OCI-LY3 (cell line): ENCODE results near the gene BEND5.

Source experiments
- H2AFZ ChIP-seq: fragments of 200-600, 300-600 bp; shearing (Covaris generic); 2 replicates; pipeline ENCODE4 v1.6.0; 2014; ENCODE audit warnings: antibody characterized with exemption, low read depth, low read length
- H3K27ac ChIP-seq: fragments of 200-600, 300-600 bp; sonication (generic); 2 replicates; pipeline ENCODE4 v1.5.1; 2014; ENCODE audit warnings: mild to moderate bottlenecking, low read length, moderate library complexity, mixed read lengths
- H3K27me3 ChIP-seq: fragments of 200-600, 300-600 bp; sonication (generic); 2 replicates; pipeline ENCODE4 v1.6.1; 2014; ENCODE audit warnings: low read depth, low read length, mixed read lengths
- H3K36me3 ChIP-seq: fragments of 200-600, 300-600 bp; sonication (generic); replicated peaks from 2 replicates; pipeline ENCODE3; 2014; ENCODE audit warnings: low read depth, low read length, mixed read lengths
- H3K4me1 ChIP-seq: fragments of 300-600, 200-600 bp; sonication (generic); 2 replicates; pipeline ENCODE4 v1.6.1; 2014; ENCODE audit warnings: low read length, mixed read lengths
- H3K4me2 ChIP-seq: fragments of 200-600, 300-600 bp; sonication (generic); 2 replicates; pipeline ENCODE4 v1.6.1; 2014; ENCODE audit warnings: low read length, mixed read lengths
- H3K4me3 ChIP-seq: fragments of 300-600, 200-600 bp; sonication (generic); 2 replicates; pipeline ENCODE4 v1.5.1; 2014; ENCODE audit warnings: antibody characterized with exemption, mild to moderate bottlenecking, low read length, moderate library complexity
- H3K79me2 ChIP-seq: fragments of 300-600, 200-600 bp; shearing (Covaris generic); 2 replicates; pipeline ENCODE4 v1.6.1; 2014; ENCODE audit warnings: mild to moderate bottlenecking, low read length, mixed read lengths
- H3K9ac ChIP-seq: fragments of 300-600, 200-600 bp; shearing (Covaris generic); 2 replicates; pipeline ENCODE4 v1.6.0; 2014; ENCODE audit warnings: mild to moderate bottlenecking, low read length, moderate library complexity
- H3K9me3 ChIP-seq: fragments of 200-600, 300-600 bp; shearing (Covaris generic); 2 replicates; pipeline ENCODE4 v1.6.1; 2014; ENCODE audit warnings: low read length, mixed read lengths; ENCODE audit not compliant: insufficient read depth
- H4K20me1 ChIP-seq: fragments of 200-600, 300-600 bp; sonication (generic); 2 replicates; pipeline ENCODE4 v1.6.1; 2016; ENCODE audit warnings: low read length, mixed read lengths; ENCODE audit not compliant: insufficient read depth
- EZH2phosphoT487 ChIP-seq: fragments of 200-600 bp; shearing (Covaris generic); IDR thresholded peaks from 2 replicates; pipeline ENCODE4 v1.6.1; 2018; ENCODE audit warnings: antibody characterized with exemption, mixed run types, low read depth
- TF ChIP-seq, protein P1 (sequence below): fragments of 200-600, 300-600 bp; sonication (generic); IDR thresholded peaks from 2 replicates; pipeline ENCODE4 v1.5.1; 2014; ENCODE audit warnings: antibody characterized with exemption, low read length, low read depth

BEND5 gene

DNA sequence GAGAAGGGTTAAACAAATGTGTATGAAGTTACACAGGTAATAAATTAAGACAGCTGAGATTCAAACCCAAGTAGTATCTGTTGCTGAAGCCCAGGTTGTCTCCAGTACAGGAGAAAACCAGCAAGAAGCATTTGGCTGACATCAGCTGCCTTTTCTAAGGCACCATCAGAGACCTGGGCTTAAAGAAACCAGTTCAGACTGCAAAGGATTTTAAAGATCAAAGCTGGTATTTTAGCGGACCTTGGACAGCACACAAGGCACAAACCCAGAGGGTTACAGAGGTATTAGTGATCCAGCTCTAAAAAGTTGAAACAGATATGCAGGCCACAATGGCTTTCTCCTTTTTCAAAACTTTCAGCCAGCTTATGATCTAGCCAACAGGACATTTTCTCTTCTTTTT, 23.4 kb downstream of the BEND5 start:
- Histone ChIP-seq H4K20me1 (0 out of 2 replicates have a peak, but pooled peaks cover 3% of the 10 kb centered on the region), H3K27ac (no peak overlapping the region), H3K27me3 (no peaks in the 10 kb centered on the region), H3K79me2 (peaks cover 41% of the 10 kb centered on the region), H3K9me3 (no peaks in the 10 kb centered on the region), H3K4me1 (peaks cover 63% of the 10 kb centered on the region), H2AFZ (no peak overlapping the region), H3K4me3 (no peak overlapping the region), H3K9ac (no peak overlapping the region), H3K36me3 (peaks cover 74% of the 10 kb centered on the region), H3K4me2 (no peak overlapping the region)
- no peak for TF ChIP-seq EZH2phosphoT487
- TF ChIP-seq, protein P1, sequence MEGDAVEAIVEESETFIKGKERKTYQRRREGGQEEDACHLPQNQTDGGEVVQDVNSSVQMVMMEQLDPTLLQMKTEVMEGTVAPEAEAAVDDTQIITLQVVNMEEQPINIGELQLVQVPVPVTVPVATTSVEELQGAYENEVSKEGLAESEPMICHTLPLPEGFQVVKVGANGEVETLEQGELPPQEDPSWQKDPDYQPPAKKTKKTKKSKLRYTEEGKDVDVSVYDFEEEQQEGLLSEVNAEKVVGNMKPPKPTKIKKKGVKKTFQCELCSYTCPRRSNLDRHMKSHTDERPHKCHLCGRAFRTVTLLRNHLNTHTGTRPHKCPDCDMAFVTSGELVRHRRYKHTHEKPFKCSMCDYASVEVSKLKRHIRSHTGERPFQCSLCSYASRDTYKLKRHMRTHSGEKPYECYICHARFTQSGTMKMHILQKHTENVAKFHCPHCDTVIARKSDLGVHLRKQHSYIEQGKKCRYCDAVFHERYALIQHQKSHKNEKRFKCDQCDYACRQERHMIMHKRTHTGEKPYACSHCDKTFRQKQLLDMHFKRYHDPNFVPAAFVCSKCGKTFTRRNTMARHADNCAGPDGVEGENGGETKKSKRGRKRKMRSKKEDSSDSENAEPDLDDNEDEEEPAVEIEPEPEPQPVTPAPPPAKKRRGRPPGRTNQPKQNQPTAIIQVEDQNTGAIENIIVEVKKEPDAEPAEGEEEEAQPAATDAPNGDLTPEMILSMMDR = no peak

DNA sequence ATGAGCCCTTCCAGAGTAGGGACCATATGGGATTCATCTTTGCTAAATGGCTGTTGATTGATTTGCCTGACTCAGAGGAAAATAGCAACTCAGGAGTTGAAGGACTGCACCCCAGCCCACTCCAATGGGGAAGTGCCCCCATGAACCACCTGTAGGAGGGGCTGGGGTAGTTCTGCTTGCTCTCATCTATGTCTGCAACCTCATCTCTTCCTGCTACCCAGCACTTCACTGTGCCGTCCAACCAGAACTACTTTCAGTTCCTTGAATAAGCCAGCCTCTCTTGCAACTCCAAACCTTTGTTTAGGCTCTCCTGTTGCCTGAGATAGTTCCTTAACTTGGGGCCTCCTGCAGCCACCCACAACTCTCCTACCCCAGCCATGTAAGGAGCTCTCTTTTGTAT, 26.6 kb downstream of the BEND5 start:
- H2AFZ ChIP-seq = no peak overlapping the region
- 0 out of 2 replicates have a peak, but pooled peaks cover 3% of the 10 kb centered on the region for H4K20me1 ChIP-seq
- peaks cover 37% of the 10 kb centered on the region for H3K79me2 ChIP-seq
- H3K9me3 ChIP-seq = no peaks in the 10 kb centered on the region
- H3K4me2 ChIP-seq = peak overlapping the region; percentile 54
- peak overlapping the region; percentile 11; the same call in 1 of the 2 replicates for H3K4me3 ChIP-seq
- no peaks in the 10 kb centered on the region for H3K27me3 ChIP-seq
- H3K36me3 ChIP-seq = peaks cover 76% of the 10 kb centered on the region
- peaks cover 33% of the 10 kb centered on the region for H3K4me1 ChIP-seq
- H3K9ac ChIP-seq = peak overlapping the region; percentile 23; the same call in 1 of the 2 replicates
- TF ChIP-seq EZH2phosphoT487 = no peak
- TF ChIP-seq, protein P1 = peak; percentile 47
- peak overlapping the region; percentile 51; the same call in 1 of the 2 replicates for H3K27ac ChIP-seq

DNA sequence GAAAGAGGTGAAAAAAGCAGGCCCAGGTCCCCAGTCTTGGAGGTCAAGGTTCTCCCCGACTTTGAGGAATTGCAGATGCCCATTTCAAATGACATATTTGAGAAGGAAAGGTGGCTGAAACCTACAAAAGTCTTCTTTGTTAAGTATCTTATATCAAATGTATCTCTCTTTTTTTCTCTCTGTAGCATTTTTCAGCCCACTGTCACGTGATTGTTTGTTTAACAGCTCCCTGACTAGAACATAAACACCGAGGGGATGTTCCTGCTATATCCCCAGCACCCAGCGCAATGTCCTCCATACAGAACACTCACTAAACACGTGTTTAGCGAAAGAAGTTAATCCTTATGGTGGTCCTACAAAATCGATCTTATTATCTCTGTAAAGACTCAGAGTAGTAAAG, 27.6 kb downstream of the BEND5 start:
- peaks cover 5% of the 10 kb centered on the region; the same call in 1 of the 2 replicates for H4K20me1 ChIP-seq
- no peaks in the 10 kb centered on the region for H3K9me3 ChIP-seq
- no peak overlapping the region for H3K9ac ChIP-seq
- peaks cover 37% of the 10 kb centered on the region for H3K4me1 ChIP-seq
- no peak overlapping the region for H3K4me2 ChIP-seq
- H2AFZ ChIP-seq = no peak overlapping the region
- peaks cover 36% of the 10 kb centered on the region for H3K79me2 ChIP-seq
- TF ChIP-seq, protein P1 = no peak
- no peak for TF ChIP-seq EZH2phosphoT487
- H3K36me3 ChIP-seq = peaks cover 70% of the 10 kb centered on the region
- no peak overlapping the region for H3K27ac ChIP-seq
- H3K4me3 ChIP-seq = no peak overlapping the region
- H3K27me3 ChIP-seq = no peaks in the 10 kb centered on the region

GRCh38 chr1:48746906-48747305, 29.8 kb downstream of the BEND5 start:
- no peak for TF ChIP-seq EZH2phosphoT487
- TF ChIP-seq, protein P1 = no peak
- Histone ChIP-seq H3K4me1 (peaks cover 44% of the 10 kb centered on the region), H3K9ac (no peak overlapping the region), H2AFZ (no peak overlapping the region), H3K4me3 (no peak overlapping the region), H3K27ac (no peak overlapping the region), H3K79me2 (peaks cover 42% of the 10 kb centered on the region), H4K20me1 (peaks cover 11% of the 10 kb centered on the region; the same call in 1 of the 2 replicates), H3K9me3 (no peaks in the 10 kb centered on the region), H3K27me3 (no peaks in the 10 kb centered on the region), H3K4me2 (no peak overlapping the region), H3K36me3 (peaks cover 75% of the 10 kb centered on the region)
